Activated CD4-positive, alpha-beta T cell treated with anti-CD3 and anti-CD28 coated beads for 1 hour (primary cell): ENCODE results near the gene C1orf35.

Experiments
- DNase-seq: peaks from one replicate; pipeline ENCODE4 v3.0.0-alpha.2; 2020

The C1orf35 gene

DNA sequence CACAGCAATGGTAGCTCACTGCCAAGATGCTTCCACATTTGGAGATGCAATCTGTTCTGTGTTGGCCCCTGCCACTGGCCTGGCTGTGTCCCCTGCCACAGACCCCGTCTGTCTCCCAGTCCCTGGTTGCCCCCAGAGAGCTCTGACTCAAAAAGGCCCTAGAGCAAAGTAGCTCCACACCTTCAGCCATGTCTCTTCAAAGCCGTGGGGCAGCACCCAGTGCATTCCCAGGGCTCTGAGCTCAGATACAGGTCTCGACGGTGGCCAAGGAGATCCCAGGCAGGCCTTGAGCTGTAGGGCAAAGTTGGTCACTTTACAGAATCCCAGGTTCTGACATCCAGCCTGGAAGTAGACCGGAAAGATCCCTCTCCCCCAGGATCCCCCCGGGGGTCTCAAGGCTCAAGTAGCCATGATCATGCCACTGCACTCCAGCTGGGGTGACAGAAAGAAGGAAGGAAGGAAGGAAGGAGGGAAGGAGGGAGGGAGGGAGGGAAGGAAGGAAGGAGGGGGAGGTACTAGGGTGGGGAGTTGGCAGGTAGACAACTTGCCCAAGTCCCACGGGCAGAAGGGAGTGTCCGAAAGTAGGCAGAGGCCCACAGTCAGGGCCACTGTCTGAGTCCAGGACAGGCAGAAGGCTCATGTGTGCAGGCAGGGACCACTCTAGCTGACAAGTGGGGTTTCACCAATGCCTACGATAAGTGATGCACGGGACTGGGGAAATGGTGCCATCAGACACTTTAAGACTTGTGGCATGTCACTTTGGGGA, 25.4 kb downstream of the C1orf35 start:
- DNase-seq = no peak

DNA sequence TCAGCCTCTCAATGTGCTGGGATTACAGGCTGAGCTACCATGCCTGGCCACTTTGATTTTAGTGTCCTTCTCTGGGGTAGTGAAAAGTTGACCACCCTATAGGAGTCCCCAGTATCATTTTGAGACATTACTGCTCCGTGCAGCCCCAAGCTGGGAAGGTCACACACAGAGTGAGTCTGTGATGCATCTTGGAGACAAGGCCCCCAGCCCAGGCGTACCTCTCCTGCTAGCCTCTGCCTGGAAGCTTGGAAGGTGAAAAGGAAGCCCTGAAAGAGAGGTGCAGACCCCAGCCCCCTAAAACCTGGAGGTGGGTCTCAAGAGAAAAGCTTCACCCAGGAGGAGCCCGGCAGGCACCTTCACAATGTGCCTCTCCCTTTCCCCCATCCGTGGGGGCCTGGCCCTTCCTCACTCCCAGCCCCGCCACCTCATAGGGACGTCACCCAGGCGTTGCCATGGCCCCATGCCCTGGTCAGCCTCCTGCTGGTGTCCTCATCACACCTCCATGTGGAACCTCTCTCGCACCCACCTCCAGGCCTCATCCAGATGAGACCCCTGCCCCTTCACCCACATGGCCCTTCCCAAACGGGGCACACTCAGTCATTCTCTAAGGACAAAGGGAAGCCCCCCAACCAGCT, 26.2 kb downstream of the C1orf35 start:
- DNase-seq = no peak

DNA sequence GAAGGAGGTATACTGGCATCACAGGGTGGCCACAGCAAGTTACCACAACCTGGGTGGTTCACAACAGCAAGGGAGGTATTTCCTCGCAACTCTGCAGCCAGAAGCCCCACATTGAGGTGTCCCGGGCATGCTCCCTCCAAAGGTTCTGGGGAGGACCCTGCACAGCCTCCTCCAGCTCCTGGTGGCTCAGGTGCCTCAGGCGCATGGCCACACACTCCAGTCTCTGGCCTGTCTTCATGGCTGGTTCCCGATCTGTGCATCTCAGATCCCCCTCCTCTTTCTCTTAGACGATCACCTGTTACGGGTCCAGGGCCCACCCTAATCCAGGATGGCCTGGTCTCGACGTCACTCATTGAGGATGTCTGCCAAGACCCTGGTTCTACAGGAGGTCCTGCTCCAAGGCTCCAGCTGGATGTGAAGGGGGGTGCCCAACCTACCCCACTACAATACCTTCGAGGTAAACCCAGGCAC, 27.3 kb downstream of the C1orf35 start:
- DNase-seq = no peak

DNA sequence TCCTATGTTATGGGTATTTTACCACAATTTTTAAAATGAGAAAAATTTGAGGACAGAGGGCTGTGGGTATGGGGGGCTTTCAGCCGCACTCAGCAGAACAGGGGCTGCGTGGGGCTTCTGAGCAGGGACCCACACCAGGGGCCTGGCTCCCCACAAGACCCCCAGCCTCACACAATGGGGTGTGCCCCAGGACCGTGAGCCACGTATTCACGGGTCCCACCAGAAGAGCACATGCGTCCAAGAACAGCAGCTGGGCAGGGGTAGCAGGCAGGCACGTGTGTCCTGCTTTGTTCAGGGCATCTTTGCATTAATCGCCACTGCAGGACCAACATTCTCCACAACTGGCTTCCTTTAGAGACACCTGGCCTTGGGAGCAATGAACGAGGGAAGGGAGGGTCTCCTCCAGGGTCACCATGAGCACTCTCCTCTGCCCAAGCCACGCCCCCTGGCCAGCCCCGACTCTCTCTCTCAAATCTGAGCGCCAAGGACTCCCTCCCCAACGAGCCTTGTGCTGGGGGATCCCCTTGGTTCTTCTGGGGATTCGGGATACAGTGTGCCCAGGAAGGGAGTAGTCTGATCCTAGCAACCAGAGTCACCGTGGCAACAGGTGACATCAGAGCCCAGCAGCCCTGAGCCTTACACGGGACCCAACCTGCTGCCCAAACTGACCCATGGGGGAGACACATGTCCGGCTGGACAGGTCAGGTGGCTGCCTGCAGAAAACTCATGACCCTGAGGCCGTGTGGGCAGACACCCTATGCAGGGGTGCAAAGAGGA, 28.0 kb downstream of the C1orf35 start:
- no peak for DNase-seq

DNA sequence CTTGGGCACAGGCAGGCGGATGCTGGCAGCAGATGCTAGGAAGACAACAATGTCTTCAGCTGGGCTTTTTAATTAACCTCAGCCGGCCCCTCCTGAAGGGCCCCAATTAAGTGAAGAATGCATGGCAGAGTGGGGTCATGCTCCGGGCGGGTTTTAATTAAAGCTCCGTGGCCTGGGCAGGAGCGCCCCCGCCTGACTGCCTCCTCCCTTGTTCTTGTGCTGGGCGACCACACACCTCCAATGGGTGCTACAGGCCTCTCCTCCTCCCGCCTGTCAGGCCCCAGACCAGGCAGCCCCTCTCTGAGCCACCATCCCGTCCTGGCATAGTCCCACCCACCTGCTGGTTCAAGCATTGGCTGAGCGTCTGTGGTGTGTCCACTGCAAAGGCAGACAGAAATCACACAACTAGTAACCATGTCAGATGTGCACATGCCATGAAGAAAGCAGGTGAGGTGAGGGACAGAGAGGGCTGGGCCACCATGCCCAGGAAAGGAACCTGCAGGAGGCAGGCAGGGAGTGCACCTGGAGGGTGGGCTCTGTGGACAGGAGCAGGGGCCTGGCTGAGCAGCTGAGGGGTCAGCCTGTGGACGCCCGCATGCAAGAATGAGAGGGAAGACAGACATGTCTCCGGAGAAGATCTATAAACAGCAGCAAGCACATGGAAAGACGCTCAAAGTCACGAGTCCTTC, 29.1 kb downstream of the C1orf35 start:
- no peak for DNase-seq

DNA sequence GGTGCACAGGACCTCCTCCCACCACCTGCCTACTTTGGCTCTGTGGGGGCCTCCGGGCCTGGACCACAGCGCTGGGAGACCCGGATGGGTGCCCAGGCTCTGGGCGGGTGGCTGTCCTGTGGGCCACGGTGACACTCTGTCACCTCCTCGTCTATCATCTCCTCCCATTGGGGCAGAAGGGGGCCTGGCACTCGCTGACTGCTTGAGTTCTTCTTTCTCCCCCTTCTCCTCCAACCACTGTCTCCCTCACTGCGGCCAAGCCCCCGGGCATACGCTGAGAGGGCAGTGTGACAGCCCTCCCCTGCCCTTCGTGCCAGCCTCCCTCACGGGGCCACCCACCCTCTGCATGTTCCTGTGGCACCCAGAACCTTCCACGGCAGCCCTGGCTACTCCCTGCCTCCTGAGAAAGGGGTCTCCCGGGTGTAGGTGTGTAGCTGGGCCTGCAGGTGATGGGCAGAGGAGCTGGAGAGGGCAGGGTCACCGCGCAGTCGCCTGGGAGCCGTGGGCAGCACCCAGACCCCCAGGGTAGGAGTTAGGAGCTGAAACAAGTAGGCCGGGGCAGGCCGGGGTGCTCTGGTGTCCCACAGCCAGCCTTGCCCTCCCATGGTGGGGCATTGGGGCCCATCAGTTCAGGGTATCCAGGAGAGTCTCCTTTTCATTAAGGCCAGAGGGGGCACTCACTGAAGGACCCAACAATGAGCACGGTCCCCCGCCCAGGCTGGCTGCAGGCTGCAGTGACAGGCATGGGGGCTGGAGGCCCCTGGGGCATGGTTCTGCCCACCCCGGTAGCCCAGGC, 29.9 kb downstream of the C1orf35 start:
- no peak for DNase-seq

DNA sequence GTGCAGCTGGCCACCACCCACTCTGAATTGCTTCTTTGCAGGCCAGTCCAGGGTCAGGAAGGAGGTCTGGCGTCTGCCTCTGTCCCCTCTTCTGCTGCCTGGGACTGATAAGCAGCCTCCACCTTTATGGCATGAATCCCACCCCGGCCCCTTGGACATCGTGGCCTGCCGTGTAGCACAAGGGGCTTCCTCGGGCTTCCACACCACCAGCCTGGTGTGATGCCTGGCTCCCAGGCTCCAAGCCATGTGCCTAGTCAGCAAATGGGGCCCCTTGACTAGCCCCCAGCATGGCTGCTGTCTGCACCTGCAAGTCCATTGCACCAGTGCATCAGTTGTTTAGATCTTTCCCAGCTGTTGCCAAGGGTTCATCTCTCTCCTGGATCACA, 30.5 kb downstream of the C1orf35 start:
- DNase-seq = no peak

DNA sequence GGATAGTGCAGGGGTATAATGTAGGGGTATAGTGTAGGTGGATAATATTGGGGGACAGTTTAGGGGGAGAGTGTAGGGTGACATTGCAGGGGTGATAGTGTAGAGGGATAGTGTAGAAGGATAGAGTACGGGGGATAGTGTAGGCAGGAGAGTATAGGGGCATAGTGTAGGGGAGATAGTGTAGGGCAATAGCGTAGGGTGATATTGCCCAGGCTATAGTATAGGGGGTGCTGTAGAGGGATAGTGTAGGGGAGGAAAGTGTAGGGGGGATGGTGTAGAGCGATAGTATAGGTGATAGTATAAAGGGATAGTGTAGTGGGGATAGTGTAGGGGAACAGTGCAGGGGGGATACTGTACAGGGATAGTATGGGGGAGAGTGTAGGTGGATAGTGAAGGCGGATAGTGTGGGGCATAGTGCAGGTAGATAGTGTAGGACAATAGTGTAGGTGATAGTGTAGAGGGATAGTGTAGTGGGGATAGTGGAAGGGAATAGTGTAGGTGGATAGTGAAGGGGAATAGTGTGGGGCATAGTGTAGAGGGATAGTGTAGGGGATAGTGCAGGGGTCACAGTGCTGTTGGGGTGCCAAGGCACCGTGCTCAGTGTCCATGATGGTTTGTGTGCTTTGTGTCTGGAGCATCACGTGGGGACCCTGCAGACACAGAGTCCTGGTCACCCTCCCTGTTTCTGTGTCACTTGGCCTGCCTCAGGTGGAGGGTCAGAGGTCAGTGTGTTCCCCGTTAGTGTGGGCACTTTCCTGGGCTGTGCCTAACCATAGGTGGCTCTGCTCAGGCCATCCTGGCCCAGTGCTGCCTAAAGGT, 31.1 kb downstream of the C1orf35 start:
- DNase-seq = no peak

DNA sequence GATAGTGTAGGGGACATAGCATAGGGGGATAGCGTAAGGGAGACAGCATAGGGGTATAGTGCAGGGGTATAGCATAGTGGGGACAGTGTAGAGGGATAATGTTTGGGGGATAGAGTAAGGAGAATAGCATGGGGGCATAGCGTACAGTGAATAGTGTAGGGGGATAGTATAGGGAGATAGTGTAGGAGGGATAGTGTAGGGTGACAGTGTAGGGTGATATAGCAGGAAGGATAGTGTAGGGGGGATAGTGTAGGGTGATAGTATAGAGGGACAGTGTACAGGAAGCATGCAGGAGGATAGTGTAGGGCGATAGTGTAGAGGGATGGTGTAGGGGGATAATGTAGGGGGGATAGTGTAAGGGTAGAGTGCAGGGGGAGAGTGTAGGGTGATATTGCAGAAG, 32.3 kb downstream of the C1orf35 start:
- DNase-seq = no peak

DNA sequence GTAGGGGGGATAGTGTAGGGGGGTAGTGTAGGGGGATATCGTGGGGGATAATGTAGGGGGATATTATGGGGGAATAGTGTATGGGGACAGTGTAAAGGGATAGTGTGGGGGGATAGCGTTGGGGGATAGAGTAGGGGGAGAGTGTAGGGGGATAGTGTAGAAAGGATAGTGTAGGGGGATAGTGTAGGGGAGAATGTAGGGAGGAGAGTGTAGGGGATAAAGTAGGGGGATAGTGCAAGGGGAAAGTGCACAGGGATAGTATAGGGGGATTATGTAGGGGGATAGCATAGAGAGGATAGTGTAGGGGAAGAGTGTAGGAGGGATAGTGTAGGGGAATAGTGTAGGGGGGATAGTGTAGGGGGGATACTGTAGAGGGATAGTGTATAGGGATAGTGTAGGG, 33.0 kb downstream of the C1orf35 start:
- no peak for DNase-seq

DNA sequence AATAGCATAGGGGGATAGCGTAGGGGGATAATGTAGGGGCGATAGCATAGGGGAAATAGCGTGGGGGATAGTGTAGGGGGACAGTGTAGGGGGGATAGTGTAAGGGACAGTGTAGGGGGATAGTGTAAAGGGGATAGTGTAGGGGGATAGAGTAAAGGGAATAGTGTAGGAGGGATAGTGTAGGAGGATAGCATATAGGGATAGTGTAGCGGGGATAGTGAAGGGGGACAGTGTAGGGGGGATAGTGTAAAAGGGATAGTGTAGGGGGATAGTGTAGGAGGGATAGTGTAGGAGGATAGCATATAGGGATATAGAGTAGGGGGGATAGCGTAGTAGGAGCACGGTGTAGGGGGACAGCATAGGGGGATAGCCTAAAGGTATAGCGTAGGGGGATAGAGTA, 34.8 kb downstream of the C1orf35 start:
- no peak for DNase-seq

DNA sequence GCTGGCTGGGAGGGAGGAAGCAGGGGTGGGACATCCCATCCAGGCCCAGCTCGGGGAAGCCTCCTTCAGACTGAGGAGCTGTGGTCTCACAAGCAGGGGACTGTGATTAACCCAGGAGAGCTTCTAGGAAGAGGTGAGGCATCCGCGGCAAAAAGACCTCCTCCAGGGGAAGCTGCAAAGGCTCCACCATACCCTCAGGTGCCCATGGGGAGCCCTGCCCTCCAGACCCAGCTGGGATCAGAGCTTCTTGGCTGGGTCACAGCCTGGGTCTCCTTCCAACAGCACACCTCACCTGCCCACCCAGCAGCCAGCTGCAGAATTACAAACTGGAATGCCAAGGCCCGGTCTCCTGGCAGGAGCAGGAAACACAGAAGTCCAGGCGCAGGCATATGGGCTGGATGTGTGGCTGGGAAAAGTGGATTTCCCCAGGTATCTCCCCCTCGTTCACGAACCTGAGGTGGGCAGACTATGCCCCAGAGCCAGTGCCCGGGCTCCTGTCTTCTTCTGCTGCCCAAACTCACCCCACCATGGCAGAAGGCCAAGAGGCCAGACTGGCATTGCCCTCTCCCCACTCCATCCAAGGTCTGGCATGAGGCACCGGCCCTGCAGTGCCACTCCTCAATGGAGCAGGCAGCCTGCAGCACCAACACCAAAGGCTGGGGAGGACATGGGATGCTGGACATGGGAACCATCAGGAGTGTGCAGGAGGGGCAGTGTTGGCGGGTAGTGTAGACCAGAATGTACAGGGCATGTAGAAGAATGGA, 36.1 kb downstream of the C1orf35 start:
- DNase-seq = no peak

DNA sequence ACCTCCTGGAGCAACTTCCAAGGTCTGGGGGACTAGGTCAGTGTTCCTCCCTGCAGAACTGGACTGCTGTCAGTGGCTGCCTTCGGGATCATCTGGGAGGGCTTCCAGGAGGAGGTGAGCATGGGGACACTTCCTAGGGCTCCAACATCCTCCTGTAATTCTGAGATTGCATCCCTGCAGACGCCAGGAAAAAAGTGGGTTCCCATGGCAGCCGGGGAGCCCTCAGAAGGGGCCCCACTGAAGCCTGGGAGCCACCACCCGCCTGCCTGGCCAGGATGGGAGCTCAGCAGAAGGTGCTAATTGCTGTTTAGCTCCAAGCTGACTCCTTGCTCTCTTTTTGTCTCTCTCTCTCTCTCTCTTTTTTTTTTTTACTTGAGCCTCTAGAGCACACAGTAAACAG, 36.7 kb downstream of the C1orf35 start:
- DNase-seq = no peak

DNA sequence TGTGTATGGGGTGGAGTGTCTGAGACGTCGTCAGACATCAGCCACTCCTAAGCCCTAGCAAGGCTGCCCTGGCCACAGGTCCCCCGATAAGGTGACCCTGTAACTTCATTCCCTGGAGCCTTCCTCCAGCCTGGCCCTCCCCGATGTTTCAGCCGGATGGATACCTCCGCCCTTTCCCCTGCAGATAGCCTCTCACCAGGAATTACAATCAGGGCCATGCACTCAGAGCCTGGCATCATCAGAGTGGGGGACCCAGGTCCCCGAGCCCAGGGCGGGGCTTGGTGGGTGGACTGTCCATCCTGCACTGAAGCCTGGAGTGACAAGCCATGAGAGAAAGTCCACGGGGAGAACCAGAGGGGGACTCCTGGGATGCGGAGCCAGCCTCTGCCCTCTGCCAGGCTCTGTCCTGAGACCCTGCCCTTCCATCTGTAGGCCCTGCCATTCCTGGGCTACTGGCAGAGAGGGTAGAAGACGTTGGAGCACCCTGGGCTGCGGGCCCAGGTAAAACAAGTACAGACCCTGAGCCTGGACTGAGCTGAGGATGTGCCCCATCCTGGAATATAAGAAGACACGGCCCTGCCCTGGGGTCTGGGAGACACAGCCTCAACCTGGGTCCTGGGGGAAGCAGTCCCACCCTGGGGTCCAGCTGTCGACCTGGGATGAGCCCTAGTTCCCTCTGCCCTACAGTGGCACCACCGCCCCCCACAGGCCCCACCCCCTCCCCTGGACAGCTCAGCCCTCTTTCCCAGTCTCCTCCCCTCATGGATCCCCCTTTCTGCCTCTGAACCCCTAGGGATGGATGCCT, 37.4 kb downstream of the C1orf35 start:
- DNase-seq = no peak

DNA sequence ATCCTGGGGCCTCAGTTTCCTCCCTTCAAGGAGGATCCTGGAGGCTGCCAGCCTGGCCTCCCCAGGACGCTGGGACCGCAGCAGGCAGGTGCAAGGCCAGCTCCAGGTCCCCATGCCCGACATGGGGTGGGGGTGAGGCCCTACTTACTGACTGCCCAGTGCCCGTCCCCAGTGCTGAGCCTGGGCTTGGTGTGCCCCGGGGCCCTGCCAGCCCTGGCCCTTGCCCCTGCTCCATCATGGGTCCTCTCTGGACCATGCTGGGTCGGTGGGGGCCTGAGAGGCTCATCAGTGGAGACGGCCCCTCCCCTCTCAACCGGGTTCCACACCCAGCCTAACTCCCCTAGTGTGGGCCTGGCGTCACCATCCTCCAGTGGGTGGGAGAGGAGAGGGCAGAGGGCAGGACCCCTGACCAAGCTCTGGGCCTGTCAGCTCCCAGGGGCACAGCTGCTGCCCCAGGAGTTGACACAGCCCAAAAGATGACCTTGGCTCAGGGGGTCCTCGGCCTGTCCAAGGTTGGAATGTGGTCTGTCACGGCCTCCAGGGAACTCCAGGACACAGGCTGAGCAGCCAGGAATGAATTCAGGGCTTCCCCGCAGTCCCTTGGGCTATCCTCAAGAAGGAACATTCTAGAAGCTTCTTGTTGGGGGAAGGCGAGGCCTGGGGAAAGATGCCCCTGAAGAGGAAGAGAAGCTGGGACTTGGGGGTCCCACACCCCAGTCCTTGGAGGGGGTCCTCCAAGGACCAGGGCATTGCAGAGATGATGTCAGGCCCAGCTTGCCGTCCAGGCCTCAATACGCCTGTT, 38.2 kb downstream of the C1orf35 start:
- DNase-seq = no peak

DNA sequence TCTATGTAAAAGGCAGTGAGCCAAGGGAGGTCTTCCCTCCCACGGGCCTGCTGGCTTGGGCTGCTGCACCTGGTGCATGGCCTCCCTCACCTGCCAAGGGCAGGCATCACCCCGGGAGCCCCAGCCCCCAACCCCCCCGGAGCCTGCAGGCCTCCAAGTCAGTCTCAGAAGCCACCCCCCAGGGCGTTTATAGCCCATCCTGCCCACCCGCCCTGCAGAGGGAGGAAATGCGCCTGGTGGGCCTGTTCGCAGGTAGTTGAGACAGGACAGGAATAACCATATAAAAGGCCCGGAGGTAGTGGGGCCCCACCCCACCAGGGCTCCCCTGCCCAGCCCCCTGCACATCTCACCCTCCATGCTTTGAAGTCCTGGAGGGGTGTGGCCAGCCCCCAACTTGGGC, 38.8 kb downstream of the C1orf35 start:
- DNase-seq = no peak

DNA sequence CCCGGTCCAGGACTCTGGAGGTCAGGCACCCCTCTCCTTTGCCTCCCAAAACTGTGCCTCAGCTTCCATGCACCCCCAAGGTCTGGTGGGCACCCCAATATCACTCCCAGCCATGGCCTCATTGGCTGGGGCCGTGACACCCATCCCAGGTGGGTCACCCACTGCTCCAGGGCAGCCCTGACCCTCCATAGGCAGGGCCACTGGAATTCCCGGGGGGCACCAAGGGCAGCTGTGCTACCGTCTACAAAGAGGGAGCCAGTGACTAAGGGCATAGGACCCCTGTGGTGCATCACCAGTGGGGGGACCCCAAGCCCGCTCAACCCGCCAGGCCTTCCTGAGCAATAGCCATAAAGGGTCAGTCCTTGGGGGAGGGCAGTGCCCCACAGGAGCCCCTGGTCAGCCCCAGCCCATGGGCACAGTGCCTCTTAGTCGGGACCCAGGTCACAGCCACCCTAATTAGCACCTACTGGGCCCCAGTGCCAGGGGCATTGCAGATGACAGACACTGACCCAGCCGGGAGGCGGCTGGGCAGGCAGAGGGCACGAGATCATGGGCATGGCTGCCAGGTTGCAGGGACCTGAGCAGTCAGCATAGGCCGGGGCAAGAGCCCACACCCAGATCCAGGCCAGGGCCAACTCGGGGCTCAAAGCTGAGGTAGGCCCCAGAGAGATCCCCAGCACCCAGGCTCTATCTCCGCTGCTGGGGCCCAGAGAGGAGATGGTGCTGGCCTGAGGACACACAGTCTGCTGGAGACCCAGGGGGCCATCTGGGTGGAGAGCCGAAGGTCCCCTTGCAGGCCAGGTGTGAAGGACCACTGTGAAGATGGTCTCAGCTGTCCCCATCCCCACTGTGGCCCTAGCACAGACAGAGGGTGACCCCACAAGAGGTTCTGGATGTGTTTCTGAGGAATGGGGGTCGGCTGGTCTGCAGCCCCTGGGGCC, 39.6 kb downstream of the C1orf35 start:
- no peak for DNase-seq

DNA sequence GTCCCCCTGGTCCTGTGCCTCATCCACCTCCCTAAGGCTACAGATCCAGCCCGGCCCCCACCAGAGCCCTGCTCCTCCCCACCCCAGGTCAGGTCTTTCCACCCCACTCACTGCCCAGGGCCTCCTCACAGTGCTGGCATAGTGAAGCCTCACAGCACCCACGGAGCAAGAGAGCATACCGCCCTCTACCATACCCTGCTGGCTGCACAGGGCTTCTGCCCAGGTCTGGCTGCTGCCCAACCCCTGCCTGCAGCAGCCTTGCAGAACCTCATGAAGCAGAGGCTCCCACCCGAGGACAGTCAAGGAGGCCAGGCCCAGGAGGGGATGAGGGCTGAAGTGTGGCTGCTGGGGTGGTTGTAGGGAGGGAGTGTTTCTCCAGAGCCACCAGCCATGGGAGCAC, 40.3 kb downstream of the C1orf35 start:
- no peak for DNase-seq
